ENCODE measurements around the gene AK5. TPM values are rescaled to one million over a fixed set of nuclear protein-coding genes. Genes with fewer than 3 reads are reported as not detected.

AK5 gene
- total RNA-seq, 6 donors from 2014 or later = 0.10 to 0.74 TPM; not detected in 4

- DNase-seq (no peak), ATAC-seq (ENCODE audit: low FRiP score in 2 of 2) (no peak)
- Histone ChIP-seq H3K36me3 (peaks cover 18 to 59% (median 29%) of the 10 kb centered on the region in 4 donors), H3K4me3 (no peak overlapping the region), H3K4me1 (no peaks in the 10 kb centered on the region), H3K27ac (no peak overlapping the region), H3K9me3 (no peaks in the 10 kb centered on the region), H3K27me3 (no peaks in the 10 kb centered on the region)
- TF ChIP-seq EP300 (IDR thresholded peaks at IDR 0.05) (no peak), CTCF (IDR thresholded peaks at IDR 0.05) (no peak), POLR2AphosphoS5 (IDR thresholded peaks at IDR 0.05) (no peak), POLR2A (IDR thresholded peaks at IDR 0.05) (no peak)
- WGBS, 2 donors = 76 to 80% methylated on average over 4 of the region's 4 CpGs
Observed at GRCh38 chr1:77565321-77565720, 283.5 kb downstream of the AK5 start.

GRCh38 chr1:77571642-77572041 is 289.8 kb downstream of the AK5 start:
- Histone ChIP-seq H3K4me1 (no peaks in the 10 kb centered on the region), H3K27ac (no peak overlapping the region), H3K36me3 (peaks cover 5 to 70% (median 29%) of the 10 kb centered on the region in 4 donors), H3K9me3 (no peaks in the 10 kb centered on the region), H3K4me3 (no peak overlapping the region), H3K27me3 (no peaks in the 10 kb centered on the region)
- no peak for ATAC-seq (ENCODE audit: low FRiP score in 2 of 2)
- no peak for DNase-seq
- TF ChIP-seq POLR2AphosphoS5 (IDR thresholded peaks at IDR 0.05) = no peak
- TF ChIP-seq EP300 (IDR thresholded peaks at IDR 0.05) = no peak
- TF ChIP-seq CTCF (IDR thresholded peaks at IDR 0.05) = no peak
- no peak for TF ChIP-seq POLR2A (IDR thresholded peaks at IDR 0.05)
- 95 to 98% methylated on average over 3 of the region's 3 CpGs for WGBS, 2 donors

GRCh38 chr1:77579547-77579946 is 297.7 kb downstream of the AK5 start:
- Histone ChIP-seq H3K4me1 (no peaks in the 10 kb centered on the region), H3K36me3 (peaks cover 7 to 75% (median 35%) of the 10 kb centered on the region in 4 donors), H3K27me3 (no peaks in the 10 kb centered on the region), H3K4me3 (no peak overlapping the region), H3K9me3 (no peaks in the 10 kb centered on the region), H3K27ac (no peak overlapping the region)
- ATAC-seq (ENCODE audit: low FRiP score in 2 of 2) (no peak), DNase-seq (no peak)
- TF ChIP-seq POLR2A (IDR thresholded peaks at IDR 0.05) = no peak
- no peak for TF ChIP-seq EP300 (IDR thresholded peaks at IDR 0.05)
- no peak for TF ChIP-seq POLR2AphosphoS5 (IDR thresholded peaks at IDR 0.05)
- TF ChIP-seq CTCF (IDR thresholded peaks at IDR 0.05) = no peak
- WGBS, 2 donors = 93 to 99% methylated on average over 3 of the region's 3 CpGs

GRCh38 chr1:77582905-77583304 is 301.1 kb downstream of the AK5 start:
- ATAC-seq (ENCODE audit: low FRiP score in 2 of 2) (no peak), DNase-seq (no peak)
- H3K4me3 ChIP-seq = no peak overlapping the region
- no peaks in the 10 kb centered on the region for H3K27me3 ChIP-seq
- H3K27ac ChIP-seq = no peak overlapping the region
- WGBS, 2 donors = 90 to 91% methylated on average over 4 of the region's 4 CpGs
- TF ChIP-seq POLR2AphosphoS5 (IDR thresholded peaks at IDR 0.05) (no peak), POLR2A (IDR thresholded peaks at IDR 0.05) (no peak), CTCF (IDR thresholded peaks at IDR 0.05) (no peak), EP300 (IDR thresholded peaks at IDR 0.05) (no peak)
- no peaks in the 10 kb centered on the region for H3K9me3 ChIP-seq
- peaks cover 7 to 45% (median 20%) of the 10 kb centered on the region in 4 donors for H3K36me3 ChIP-seq
- H3K4me1 ChIP-seq = no peaks in the 10 kb centered on the region

GRCh38 chr1:77583483-77583882 is 301.7 kb downstream of the AK5 start:
- H3K36me3 ChIP-seq = peaks cover 7 to 42% (median 20%) of the 10 kb centered on the region in 4 donors
- no peak for TF ChIP-seq POLR2A (IDR thresholded peaks at IDR 0.05)
- TF ChIP-seq POLR2AphosphoS5 (IDR thresholded peaks at IDR 0.05) = no peak
- TF ChIP-seq CTCF (IDR thresholded peaks at IDR 0.05) = no peak
- no peak for TF ChIP-seq EP300 (IDR thresholded peaks at IDR 0.05)
- no peaks in the 10 kb centered on the region for H3K27me3 ChIP-seq
- H3K4me1 ChIP-seq = no peaks in the 10 kb centered on the region
- H3K27ac ChIP-seq = no peak overlapping the region
- no peaks in the 10 kb centered on the region for H3K9me3 ChIP-seq
- no peak for DNase-seq
- no peak for ATAC-seq (ENCODE audit: low FRiP score in 2 of 2)
- WGBS, 2 donors = 93 to 95% methylated on average over 2 of the region's 2 CpGs
- no peak overlapping the region for H3K4me3 ChIP-seq
